Stimulated activated CD4-positive, alpha-beta T cell treated with anti-CD3 and anti-CD28 coated beads, Interleukin-15, amount 100 ng/mL, for 1 hour (primary cell): ENCODE measurements around the gene PPP1R3A.
"Not testable (repeated sequence)": the region's sequence is repeated elsewhere in the genome, so short reads cannot be mapped to it uniquely, and the experiment has no call there.

Source experiments
- DNase-seq, 2 donors: peaks; one replicate each; pipeline ENCODE4 v3.0.0-alpha.2; 2020; ENCODE audit warnings: low read depth in 1 of 2, low spot score in 1 of 2

Gene PPP1R3A, protein sequence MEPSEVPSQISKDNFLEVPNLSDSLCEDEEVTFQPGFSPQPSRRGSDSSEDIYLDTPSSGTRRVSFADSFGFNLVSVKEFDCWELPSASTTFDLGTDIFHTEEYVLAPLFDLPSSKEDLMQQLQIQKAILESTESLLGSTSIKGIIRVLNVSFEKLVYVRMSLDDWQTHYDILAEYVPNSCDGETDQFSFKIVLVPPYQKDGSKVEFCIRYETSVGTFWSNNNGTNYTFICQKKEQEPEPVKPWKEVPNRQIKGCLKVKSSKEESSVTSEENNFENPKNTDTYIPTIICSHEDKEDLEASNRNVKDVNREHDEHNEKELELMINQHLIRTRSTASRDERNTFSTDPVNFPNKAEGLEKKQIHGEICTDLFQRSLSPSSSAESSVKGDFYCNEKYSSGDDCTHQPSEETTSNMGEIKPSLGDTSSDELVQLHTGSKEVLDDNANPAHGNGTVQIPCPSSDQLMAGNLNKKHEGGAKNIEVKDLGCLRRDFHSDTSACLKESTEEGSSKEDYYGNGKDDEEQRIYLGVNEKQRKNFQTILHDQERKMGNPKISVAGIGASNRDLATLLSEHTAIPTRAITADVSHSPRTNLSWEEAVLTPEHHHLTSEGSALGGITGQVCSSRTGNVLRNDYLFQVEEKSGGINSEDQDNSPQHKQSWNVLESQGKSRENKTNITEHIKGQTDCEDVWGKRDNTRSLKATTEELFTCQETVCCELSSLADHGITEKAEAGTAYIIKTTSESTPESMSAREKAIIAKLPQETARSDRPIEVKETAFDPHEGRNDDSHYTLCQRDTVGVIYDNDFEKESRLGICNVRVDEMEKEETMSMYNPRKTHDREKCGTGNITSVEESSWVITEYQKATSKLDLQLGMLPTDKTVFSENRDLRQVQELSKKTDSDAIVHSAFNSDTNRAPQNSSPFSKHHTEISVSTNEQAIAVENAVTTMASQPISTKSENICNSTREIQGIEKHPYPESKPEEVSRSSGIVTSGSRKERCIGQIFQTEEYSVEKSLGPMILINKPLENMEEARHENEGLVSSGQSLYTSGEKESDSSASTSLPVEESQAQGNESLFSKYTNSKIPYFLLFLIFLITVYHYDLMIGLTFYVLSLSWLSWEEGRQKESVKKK

DNA sequence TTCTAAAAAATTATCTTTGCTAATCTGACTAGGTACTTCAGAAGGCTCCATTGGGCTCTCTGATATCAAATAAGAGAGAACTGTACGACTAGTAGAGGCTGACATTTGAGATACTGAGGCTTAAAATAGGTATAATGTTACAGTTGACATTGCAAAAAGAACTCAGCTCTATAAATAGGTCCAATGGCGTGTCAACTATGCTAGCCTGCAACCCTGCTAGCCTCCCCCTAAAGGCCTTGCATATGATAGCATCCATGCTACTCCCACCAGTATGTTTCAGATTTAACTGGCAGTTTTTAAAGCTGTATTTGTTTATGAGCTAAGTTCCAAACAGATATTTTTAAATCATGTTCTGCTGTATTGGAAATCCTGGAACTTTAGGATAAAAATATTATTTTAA is at the start of gene PPP1R3A:
Gene PPP1R3A (minus strand): TSS at position 64 of the 400 bp plus-strand sequence. CDS start 13 bp downstream, at position 51.
- no peak for DNase-seq

DNA sequence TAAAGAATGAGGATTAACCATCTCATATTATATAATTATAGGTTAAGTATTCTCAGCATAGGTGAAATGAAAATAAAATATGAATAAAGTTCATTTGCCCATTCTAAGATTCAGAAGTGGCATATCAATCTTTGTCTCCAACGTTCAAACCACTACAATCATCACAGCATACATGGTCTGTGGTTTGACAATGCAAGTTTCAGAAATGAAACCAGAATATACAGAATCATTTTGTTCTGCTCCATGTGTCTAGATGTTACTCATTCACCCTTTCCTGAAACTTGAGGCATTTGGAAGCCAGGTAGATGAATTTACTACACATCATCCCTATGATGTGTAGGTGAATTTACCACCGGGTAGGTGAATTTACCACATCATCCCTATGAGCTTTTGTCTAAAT is 44.5 kb upstream of the PPP1R3A start:
- DNase-seq: no peak

DNA sequence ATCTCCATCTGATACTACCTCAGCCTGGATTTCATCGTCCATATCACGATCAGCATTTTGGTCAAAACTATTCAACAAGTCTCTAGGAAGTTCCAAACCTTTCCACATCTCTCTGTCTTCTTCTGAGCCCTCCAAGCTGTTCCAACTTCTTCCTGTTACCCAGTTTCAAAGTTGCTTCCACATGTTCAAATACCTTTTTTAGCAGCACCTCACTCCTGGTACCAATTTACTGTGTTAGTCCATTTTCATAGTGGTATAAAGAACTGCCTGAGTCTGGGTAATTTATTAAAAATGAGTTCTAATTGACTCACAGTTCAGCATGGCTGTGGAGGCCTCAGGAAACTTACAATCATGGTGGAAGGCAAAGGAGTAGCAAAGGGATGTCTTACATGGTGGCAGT is 41.1 kb upstream of the PPP1R3A start:
- no peak for DNase-seq

DNA sequence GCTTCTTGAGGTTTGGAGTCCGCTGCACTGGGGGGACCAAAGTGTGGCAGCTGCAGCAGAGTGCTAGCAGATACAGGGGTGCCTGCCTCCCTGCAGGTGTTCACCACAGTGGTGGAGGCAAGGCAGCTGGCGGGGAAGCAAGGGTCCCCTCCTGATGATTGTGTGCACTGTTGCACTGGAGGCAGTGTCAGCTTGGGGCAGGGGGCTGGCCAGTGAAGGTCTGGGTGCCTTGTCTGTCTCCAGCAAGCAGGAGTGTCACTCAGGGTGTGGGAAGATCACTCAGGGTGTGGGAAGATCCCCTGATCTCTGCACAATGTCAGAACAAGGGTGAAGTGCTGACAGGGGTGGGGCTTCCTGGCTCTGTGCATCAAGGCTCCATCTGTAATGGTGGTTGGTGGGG is 36.3 kb upstream of the PPP1R3A start:
- no peak for DNase-seq

DNA sequence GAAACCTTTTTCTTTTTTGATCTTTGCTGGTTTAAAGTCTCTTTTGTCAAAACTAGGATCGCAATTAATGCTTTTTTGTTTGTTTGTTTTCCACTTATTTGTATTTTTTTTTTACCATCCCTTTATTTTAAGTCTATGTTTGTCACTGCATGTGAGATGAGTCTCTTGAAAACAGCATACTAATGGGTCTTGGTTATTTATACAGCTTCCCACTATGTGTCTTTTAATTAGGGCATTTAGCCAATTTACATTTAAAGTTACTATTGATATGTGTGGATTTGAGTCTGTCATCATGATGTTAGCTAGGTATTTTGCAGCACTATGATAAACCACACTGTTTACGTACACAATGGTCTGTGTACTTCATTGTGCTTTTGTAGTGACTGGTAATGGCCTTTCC is 34.7 kb upstream of the PPP1R3A start:
- DNase-seq: no peak

DNA sequence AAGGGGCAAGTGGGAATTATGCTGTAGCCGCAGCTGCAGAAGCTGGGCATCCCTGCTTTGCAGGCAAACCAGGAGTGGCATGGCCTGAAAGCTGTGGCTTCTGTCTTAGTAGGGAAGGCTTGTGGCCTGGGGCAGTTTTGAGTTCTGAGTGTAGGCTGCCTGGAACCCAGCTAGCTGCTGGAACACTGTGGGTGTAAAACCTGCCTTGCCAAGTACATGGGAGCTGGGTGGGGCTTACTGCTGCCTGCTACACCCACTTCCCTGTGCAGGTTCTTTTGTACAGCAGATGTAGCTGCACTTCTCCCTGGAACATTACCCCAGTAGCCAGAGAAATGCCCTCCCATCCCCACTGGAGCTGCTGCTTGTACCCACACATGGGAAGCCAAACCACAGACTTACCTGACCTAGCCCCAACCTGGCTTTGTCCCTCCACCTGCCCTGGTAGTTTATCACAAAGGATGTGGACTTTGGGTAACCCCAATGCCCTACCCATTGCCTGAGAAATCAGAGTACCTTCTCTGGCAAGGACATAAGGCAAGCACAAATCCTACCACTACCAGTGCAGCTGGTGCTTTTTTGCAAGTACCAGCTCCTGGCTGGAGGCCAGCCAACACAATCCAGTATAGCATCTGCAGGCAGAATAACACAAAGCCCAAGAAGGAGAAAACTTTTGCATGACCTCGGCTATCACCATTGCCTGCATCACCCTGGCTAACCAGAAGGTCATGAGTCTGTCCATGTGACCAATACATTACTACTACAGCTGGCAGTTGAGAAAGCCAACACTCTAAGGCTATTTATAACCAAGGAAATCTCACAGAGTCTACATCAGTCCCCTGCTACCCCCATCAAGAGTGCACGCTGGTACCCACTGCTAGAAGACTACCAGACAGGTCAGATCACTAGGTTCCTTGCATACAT is 26.5 kb upstream of the PPP1R3A start:
- no peak for DNase-seq

DNA sequence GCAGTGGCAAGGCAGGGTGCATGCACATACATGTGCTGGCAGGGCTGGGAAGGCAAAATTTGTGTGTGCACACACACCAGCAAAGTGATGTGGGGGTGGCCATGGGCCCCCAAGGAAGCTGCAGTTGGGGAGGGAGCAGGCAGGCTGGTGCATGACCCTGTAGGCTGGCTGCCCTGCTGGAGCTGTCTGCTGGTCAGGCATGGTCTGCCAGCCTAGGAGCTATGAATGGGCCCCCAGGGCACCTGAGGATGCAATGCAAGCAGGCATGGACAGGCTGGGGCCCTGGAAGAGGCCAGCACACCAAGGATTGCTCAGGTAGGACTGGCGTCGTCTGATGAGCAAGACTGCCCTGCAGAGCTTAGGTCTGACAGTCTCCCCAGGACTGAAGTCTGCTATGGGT is 18.2 kb upstream of the PPP1R3A start:
- no peak for DNase-seq

DNA sequence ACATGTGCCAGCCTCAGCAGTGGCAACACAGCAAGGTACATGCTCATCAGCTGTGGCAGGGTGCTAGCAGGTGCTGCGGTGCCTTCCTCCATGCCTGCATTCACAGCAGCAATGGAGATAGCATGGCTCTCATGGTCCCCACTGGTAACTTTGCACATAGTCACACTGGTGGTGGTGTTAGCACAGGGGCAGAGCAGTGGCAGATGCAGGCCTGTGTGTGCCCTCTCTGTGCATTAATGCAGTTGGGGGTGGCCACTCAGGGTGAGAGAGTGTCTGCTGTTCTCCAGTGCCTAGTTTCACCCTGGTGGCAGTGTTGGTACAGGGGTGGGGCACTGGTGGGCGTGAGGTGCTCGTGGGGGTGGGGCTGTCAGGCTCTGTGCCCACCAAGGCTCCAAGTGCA is 17.7 kb upstream of the PPP1R3A start:
- no peak for DNase-seq

DNA sequence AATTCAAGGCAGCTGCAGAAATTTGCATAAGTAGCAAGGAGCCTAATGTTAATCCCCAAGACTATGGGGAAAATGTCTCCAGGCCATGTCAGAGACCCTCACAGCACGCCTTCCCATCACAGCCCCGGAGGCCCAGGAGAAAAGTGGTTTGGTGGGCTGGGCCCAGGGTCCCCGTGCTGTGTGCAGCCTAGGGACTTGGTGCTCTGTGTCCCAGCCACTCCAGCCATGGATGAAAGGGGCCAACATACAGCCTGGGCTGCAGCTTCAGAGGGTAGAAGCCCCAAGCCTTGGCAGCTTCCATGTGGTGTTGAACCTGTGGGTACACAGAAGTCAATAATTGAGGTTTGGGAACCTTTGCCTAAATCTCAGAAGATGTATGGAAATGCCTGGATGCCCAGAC is 10.6 kb upstream of the PPP1R3A start:
- not testable (repeated sequence) for DNase-seq

DNA sequence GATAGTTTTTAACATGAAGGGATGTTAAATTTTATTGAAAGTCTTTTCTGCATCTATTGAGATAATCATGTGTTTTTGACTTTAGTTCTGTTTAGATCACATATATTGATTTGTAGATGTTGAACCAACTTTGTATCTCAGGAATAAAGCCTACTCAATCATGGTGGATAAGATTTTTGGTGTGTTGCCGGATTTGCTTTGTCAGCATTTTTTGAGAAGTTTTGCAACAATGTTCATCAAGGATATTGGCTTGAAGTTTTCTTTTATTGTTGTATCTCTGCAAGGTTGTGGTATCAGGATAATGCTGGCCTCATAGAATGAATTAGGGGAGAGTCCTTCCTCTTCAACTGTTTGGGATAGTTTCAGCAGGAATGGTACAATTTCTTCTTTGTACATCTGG is 9.3 kb upstream of the PPP1R3A start:
- no peak for DNase-seq

DNA sequence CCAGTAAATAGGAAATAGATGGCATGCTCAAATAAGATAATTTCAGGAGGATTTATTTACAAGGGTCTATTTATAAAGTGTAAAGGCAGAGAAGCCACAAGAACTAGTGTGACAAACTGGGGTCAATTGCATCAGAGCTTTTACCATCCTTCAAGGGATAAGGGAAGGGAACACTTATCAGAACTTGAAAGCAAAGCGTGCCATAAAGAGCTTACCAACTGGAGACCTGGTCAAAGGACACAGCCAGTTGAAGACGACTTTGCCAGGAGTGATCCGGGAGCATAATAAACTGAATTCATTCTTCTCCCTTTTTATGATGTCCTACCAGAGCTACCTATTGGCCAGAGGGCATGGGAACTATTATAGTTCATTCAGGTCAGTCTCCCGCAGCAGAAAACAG is 3.2 kb upstream of the PPP1R3A start:
- DNase-seq: no peak

DNA sequence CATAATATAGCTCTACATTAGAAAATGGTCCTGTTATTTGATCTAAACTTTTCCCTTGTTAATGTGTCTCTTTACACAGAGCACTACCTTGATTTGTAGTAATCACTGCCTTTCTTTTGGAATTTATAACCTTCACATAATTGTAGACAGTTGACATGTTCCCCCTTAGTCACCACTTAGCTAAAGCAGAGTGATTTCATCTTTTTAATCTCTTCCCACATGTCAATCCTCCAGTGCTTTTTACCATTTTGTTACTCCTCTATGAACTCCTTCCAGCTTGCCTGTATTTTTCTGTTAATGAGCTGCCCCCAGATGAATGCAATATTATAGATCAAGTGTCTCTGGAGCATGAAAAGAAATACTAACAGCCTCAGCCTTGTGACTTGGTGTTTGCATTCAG is 2.6 kb upstream of the PPP1R3A start:
- no peak for DNase-seq

DNA sequence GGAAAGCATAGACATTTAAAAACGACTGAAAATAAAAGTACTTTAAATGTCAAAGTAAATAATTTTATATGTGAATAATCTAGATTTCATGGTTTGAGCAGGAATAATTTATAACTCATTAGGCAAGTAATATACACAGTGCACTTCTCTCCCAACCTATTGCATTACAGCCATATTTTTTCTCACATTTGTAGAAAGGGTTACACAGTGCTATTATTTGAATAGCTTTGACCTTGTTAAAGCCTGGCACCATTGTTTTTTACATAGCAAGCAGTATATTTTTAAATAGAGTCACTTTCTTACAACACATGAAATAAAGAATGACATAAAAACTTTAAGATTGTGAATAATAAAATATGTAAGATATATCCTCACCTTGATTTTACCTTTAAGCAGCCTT is 969 bp downstream of the PPP1R3A start:
- DNase-seq: no peak

DNA sequence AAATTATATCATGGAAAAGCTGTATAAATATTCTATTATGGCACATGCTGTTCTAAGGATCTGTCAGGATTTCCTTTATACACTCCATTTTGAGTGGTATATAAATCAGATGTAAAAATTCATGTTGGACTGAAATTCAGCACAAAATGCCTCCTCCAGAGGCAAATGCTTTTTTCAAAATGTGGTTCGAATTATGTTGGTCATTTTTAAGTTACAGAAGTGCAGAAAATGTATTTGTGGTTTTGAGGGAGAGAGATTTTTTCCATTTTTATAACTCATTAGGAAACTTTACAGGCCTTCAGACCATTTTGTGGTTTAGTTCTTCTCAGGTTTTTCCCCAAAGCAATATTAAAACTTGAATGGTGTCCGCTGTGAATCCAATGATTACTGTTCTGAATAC is 2.9 kb downstream of the PPP1R3A start:
- DNase-seq: no peak

DNA sequence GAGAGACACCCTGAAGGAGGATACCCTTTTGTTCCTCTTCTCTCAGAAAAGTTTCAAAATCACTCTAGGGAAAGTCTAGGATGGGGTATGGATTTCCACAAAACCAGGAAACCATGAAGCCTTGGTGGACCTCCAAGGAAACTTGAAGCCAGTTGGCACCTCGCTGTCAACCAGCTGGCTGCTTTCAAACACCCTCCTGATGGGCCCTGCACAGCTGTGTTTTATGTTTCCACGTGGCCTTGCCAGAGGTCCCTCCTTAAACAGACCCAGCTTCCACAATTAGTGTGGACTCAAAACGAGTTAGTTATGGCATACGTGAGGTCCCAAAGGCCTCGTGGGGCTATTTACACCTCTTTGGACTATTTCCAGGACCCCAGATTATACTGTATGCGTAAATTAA is 5.9 kb downstream of the PPP1R3A start:
- no peak for DNase-seq

DNA sequence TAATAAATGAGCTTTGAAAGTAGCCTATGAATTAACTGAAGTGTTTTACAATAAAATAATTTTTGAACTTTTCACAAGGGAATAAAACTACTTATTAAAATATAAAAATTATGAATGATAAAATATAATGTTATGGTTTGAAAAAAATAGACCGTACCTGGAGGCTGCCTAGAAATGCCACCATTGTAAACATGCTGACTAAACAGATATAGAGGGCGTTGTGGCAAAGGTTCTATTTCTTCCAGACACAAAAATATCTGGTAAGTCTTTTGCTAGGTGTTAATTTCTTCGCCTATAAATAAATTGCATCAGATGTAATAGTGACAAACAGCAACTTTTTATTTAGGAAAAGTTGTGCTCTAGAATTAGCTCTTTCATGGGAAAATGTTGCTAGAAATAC is 11.2 kb downstream of the PPP1R3A start:
- DNase-seq: no peak

DNA sequence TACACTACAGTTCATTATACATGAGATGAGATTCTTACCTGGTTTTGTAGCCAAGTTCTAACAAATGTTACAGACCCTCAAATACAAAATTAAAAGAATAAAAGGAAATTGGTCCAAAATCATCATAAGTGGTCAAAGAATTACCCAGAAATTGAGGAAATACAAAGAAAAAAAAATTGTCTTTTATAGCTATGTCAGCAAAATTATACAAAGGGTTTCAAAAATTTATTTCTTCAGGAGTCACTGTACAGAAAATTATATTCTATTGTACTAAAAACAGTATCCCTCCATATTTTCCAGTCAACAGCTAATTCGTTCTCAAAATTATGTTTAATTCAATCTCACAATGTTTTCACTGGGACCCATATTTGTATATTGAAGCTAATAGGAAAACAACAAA is 14.3 kb downstream of the PPP1R3A start:
- no peak for DNase-seq

DNA sequence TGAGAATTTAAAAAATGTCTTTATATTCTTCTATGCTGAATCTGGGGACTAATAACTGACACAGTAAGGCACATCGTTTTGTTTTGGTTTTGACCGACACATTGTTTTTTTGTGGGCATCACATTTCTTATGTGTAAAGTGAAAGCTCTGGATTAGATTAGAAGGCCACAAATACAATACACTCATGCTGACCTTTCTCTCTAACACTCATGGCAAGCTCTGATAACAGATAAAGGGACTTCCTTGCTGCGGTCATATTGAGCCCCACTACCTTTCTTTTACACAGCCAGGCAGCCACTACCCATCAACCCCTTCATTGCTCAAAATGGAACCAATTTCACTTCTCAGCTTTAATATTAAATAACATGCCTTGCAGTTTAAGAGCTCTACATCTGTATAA is 26.0 kb downstream of the PPP1R3A start:
- DNase-seq: no peak

DNA sequence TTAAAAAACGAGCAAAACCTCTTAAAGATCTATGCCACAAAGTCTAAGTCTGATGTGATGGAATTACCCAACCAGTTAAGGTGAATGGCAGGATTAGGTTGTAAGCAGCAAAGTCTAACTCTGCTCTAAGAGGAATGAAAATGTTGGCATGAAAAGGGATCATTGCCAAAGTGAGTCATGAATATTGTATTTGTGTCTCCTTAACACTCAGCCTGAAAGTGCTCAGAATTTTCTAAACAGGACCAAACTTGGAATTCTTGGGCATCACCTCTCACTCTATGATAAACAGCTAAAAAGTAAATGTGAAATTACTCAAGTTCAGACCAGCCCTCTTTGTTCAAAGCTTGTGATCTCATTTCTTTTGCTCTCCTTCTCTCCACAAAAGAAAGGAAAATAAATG is 27.0 kb downstream of the PPP1R3A start:
- no peak for DNase-seq

DNA sequence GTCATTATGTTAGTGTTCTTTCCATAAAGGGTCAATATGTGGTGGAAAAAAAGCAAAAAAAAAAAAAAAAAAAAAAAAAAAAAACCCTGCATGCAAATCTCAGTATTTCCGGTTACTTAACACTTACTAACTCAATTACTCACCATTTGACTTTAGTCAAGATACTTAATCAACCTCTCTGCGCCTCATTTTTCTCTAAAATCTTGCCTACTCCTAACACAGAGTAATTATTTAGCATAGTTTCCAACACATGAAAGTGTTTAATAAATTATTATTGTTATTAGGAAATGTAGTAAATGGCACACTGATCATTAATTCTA is 27.8 kb downstream of the PPP1R3A start:
- DNase-seq: no peak
